ENCODE results near the gene SIPA1L3. TPM values are rescaled to one million over a fixed set of nuclear protein-coding genes. Genes with fewer than 3 reads are reported as not detected.

Gene SIPA1L3
- total and polyA plus RNA-seq, 10 of the 15 experiments (the other 5 are each of a cell fraction or from before 2014, with no cell fraction given), result 0.24 to 66.2 (median 19.1) TPM

GRCh38 chr19:38144667-38145066 lies 237.7 kb downstream of the SIPA1L3 start:
- CTCF ChIA-PET, result interaction anchor here (0.7 to 1.8 kb wide), 3 partner anchors 17 to 242 kb away, joined by 3 to 8 read pairs (median 3); no protein-coding TSS in a partner anchor
- WGBS (ENCODE audit: insufficient coverage, insufficient replicate concordance, low lambda C conversion rate, missing lambda C conversion rate), result 96% methylated on average over 6 of the region's 6 CpGs
- POLR2A ChIA-PET, result no interaction called here
- SMC1A ChIA-PET (ENCODE audit: uncharacterized antibody, unreplicated experiment), result no interaction called here
- Histone ChIP-seq H3K4me2 (ENCODE audit: control insufficient read depth, insufficient read depth) (no peak overlapping the region), H3K36me3 (ENCODE audit: control insufficient read depth in 2 of 2, insufficient read depth in 2 of 2, low read length in 1 of 2) (peaks cover 8 to 34% of the 10 kb centered on the region in 2 experiments), H3K4me3 (no peak overlapping the region), H3K27me3 (replicated peaks in 1 of 2; ENCODE audit: control insufficient read depth in 2 of 2, insufficient read depth in 2 of 2, low read length in 1 of 2) (no peaks in the 10 kb centered on the region), H4K20me1 (ENCODE audit: control insufficient read depth, insufficient read depth) (no peaks in the 10 kb centered on the region), H3K4me1 (ENCODE audit: control insufficient read depth, insufficient read depth, low read length) (no peaks in the 10 kb centered on the region), H3K9ac (ENCODE audit: control insufficient read depth, insufficient read depth, low read length) (no peak overlapping the region), H3K9me3 (replicated peaks; ENCODE audit: control insufficient read depth, insufficient read depth, low read length) (no peaks in the 10 kb centered on the region), H2AFZ (ENCODE audit: control insufficient read depth, low read depth, low read length) (no peak overlapping the region), H3K27ac (ENCODE audit: control insufficient read depth, insufficient read depth) (no peak overlapping the region), H3K79me2 (ENCODE audit: control insufficient read depth, insufficient read depth, low read length) (no peaks in the 10 kb centered on the region)
- TF ChIP-seq JUNB (IDR thresholded peaks at IDR 0.05) (no peak), WRNIP1 (IDR thresholded peaks at IDR 0.05; ENCODE audit: borderline replicate concordance, low read depth, low read length) (no peak), ZNF217 (IDR thresholded peaks at IDR 0.05) (no peak), RUNX3 (IDR thresholded peaks at IDR 0.05; ENCODE audit: low read length) (no peak), BACH1 (IDR thresholded peaks at IDR 0.05; ENCODE audit: borderline replicate concordance) (no peak), MAX (IDR thresholded peaks at IDR 0.05; ENCODE audit: low read depth, low read length) (no peak), PAX5 (IDR thresholded peaks at IDR 0.05; ENCODE audit: borderline replicate concordance, low read depth, low read length) (no peak), RFX5 (IDR thresholded peaks at IDR 0.05; ENCODE audit: low read depth, low read length) (no peak), TARDBP (IDR thresholded peaks at IDR 0.05; ENCODE audit: borderline replicate concordance) (no peak)
- no peak for FAIRE-seq
- DNase-seq (ENCODE audit: low read depth, low spot score), result no peak
- no peak for ATAC-seq
- in situ Hi-C loops (cut with MboI) (no loop called here), intact Hi-C loops (cut with micrococcal nuclease; ENCODE audit: unreplicated experiment) (loop anchor here (5.0 kb wide), 1 partner anchor 242 kb away; no protein-coding TSS in a partner anchor)
- BruUV-seq (replicated peaks), result no TSS peak
- RAD21 ChIA-PET (ENCODE audit: unreplicated experiment), result interaction anchor here (1.2 kb wide), 1 partner anchor 8 kb away, joined by 3 read pairs; no protein-coding TSS in a partner anchor

GRCh38 chr19:38145623-38146022 lies 238.6 kb downstream of the SIPA1L3 start:
- Histone ChIP-seq H3K79me2 (ENCODE audit: control insufficient read depth, insufficient read depth, low read length) (no peaks in the 10 kb centered on the region), H3K27ac (ENCODE audit: control insufficient read depth, insufficient read depth) (no peak overlapping the region), H3K4me2 (ENCODE audit: control insufficient read depth, insufficient read depth) (no peak overlapping the region), H4K20me1 (ENCODE audit: control insufficient read depth, insufficient read depth) (no peaks in the 10 kb centered on the region), H3K36me3 (ENCODE audit: control insufficient read depth in 2 of 2, insufficient read depth in 2 of 2, low read length in 1 of 2) (peaks cover 8 to 32% of the 10 kb centered on the region in 2 experiments), H3K4me1 (ENCODE audit: control insufficient read depth, insufficient read depth, low read length) (no peaks in the 10 kb centered on the region), H3K9me3 (replicated peaks; ENCODE audit: control insufficient read depth, insufficient read depth, low read length) (no peaks in the 10 kb centered on the region), H3K27me3 (replicated peaks in 1 of 2; ENCODE audit: control insufficient read depth in 2 of 2, insufficient read depth in 2 of 2, low read length in 1 of 2) (no peaks in the 10 kb centered on the region), H3K9ac (ENCODE audit: control insufficient read depth, insufficient read depth, low read length) (no peak overlapping the region), H3K4me3 (no peak overlapping the region), H2AFZ (ENCODE audit: control insufficient read depth, low read depth, low read length) (no peak overlapping the region)
- ChIA-PET POLR2A (no interaction called here), RAD21 (ENCODE audit: unreplicated experiment) (no interaction called here), SMC1A (ENCODE audit: uncharacterized antibody, unreplicated experiment) (no interaction called here), CTCF (interaction anchor here (0.7 to 1.8 kb wide), 3 partner anchors 16 to 247 kb away, joined by 3 to 8 read pairs (median 3); no protein-coding TSS in a partner anchor)
- 68% methylated on average over 4 of the region's 4 CpGs for WGBS (ENCODE audit: insufficient coverage, insufficient replicate concordance, low lambda C conversion rate, missing lambda C conversion rate)
- ATAC-seq (no peak), FAIRE-seq (no peak), DNase-seq (ENCODE audit: low read depth, low spot score) (no peak)
- intact Hi-C loops (cut with micrococcal nuclease; ENCODE audit: unreplicated experiment) (no loop called here), in situ Hi-C loops (cut with MboI) (no loop called here)
- no TSS peak for BruUV-seq (replicated peaks)
- no peak for TF ChIP-seq IRF5 (IDR thresholded peaks at IDR 0.05; ENCODE audit: borderline replicate concordance)
- no peak for TF ChIP-seq ZZZ3 (IDR thresholded peaks at IDR 0.05; ENCODE audit: control insufficient read depth, insufficient read length, low read depth)
- no peak for TF ChIP-seq CTCF (IDR thresholded peaks at IDR 0.05 in 2 of 3, conservative IDR thresholded peaks at IDR 0.05 in 1 of 3; ENCODE audit: control insufficient read depth in 2 of 3, extremely low read depth in 1 of 3, insufficient read depth in 1 of 3, low read depth in 3 of 3, low read length in 3 of 3)
- TF ChIP-seq ATF3 (IDR thresholded peaks at IDR 0.05; ENCODE audit: borderline replicate concordance, extremely low read depth, low read depth, low read length), result no peak
- TF ChIP-seq EGR1 (IDR thresholded peaks at IDR 0.05; ENCODE audit: borderline replicate concordance in 1 of 2, low read depth in 2 of 2, low read length in 2 of 2), result no peak
- TF ChIP-seq ASH2L (IDR thresholded peaks at IDR 0.05; ENCODE audit: borderline replicate concordance, low read depth), result no peak

Data from GM12878 (cell line).